PC-9 (cell line): Measurements from ENCODE around the gene ACSL3. TPM values are rescaled to one million over a fixed set of nuclear protein-coding genes. Genes with fewer than 3 reads are reported as not detected.

Experiments
- BruUV-seq: library from RNA; stranded (reverse); fragments of 400-500 nt; replicated peaks from 2 replicates; lab custom pipeline; 2021; lab: Mats Ljungman, UMichigan
- CTCF ChIA-PET: fragments of 300-600 bp; sonication (Branson Sonifier 250); formaldehyde crosslinking; loops from one replicate; lab custom pipeline; 2022; ENCODE audit warnings: antibody characterized with exemption; lab: Charles Lee
- POLR2A ChIA-PET: fragments of 300-600 bp; sonication (Branson Sonifier 250); formaldehyde crosslinking; loops from one replicate; lab custom pipeline; 2022; ENCODE audit warnings: antibody characterized with exemption; ENCODE audit not compliant: unreplicated experiment; lab: Charles Lee
- DNase-seq, 2 experiments: peaks; one replicate each; pipeline versions ENCODE4 v3.0.0 to v3.0.0-alpha.2; 2015 to 2022; ENCODE audit warnings: mixed read lengths in 1 of 2
- H2AFZ ChIP-seq: fragments of 200-600 bp; sonication (generic); 2 replicates; pipeline ENCODE4 v1.8.1; 2017; ENCODE audit warnings: antibody characterized with exemption
- H3F3A ChIP-seq: fragments of 200-600 bp; sonication (generic); 2 replicates; pipeline ENCODE4 v1.8.1; 2017; ENCODE audit warnings: antibody characterized with exemption, mild to moderate bottlenecking, low read depth; ENCODE audit not compliant: insufficient read depth
- H3K27ac ChIP-seq: fragments of 200-600 bp; sonication (generic); 2 replicates; pipeline ENCODE4 v1.6.1; 2016; ENCODE audit warnings: mixed run types
- H3K27me3 ChIP-seq: fragments of 200-600 bp; sonication (generic); 2 replicates; pipeline ENCODE4 v1.6.1; 2016; ENCODE audit warnings: low read depth, mixed run types; ENCODE audit not compliant: insufficient read depth
- H3K36me3 ChIP-seq: fragments of 200-600 bp; sonication (generic); 2 replicates; pipeline ENCODE4 v1.6.1; 2016; ENCODE audit warnings: low read depth, mixed run types
- H3K4me1 ChIP-seq: fragments of 200-600 bp; sonication (generic); replicated peaks from 2 replicates; pipeline ENCODE4 v1.6.1; 2016; ENCODE audit warnings: mixed run types; ENCODE audit not compliant: insufficient read depth
- H3K4me2 ChIP-seq: fragments of 200-600 bp; sonication (generic); 2 replicates; pipeline ENCODE4 v1.6.1; 2017; ENCODE audit warnings: mixed run types
- H3K4me3 ChIP-seq: fragments of 200-600 bp; sonication (generic); 2 replicates; pipeline ENCODE4 v1.6.1; 2016; ENCODE audit warnings: mixed run types
- H3K79me2 ChIP-seq: fragments of 200-600 bp; sonication (generic); 2 replicates; pipeline ENCODE4 v1.6.1; 2017; ENCODE audit warnings: low read depth, mixed run types
- H3K9me2 ChIP-seq: fragments of 200-600 bp; sonication (generic); 2 replicates; pipeline ENCODE4 v1.8.1; 2017; ENCODE audit warnings: mild to moderate bottlenecking; ENCODE audit not compliant: insufficient read depth
- H3K9me3 ChIP-seq: fragments of 200-600 bp; sonication (generic); 2 replicates; pipeline ENCODE4 v1.8.1; 2016; ENCODE audit warnings: low read depth; ENCODE audit not compliant: insufficient read depth
- H4K20me1 ChIP-seq: fragments of 200-600 bp; sonication (generic); 2 replicates; pipeline ENCODE4 v1.8.1; 2017; ENCODE audit not compliant: insufficient read depth
- EZH2 ChIP-seq: fragments of 200-600 bp; sonication (generic); IDR thresholded peaks from 2 replicates; pipeline ENCODE4 v1.8.0; 2017; ENCODE audit warnings: antibody characterized with exemption, low read depth
- intact Hi-C: fragments of 100-400 bp; cut with micrococcal nuclease; formaldehyde crosslinking; loops from one replicate; pipeline ENCODE4 v1.10.0; 2022; ENCODE audit not compliant: unreplicated experiment
- total RNA-seq: library from RNA; stranded (reverse); gene quantifications from 2 replicates; pipeline ENCODE4 v1.2.3, GENCODE V29; 2021
- TF ChIP-seq, protein P1 (sequence below): fragments of 200-600 bp; sonication (generic); conservative IDR thresholded peaks from 2 replicates; pipeline ENCODE4 v1.6.1; 2017; ENCODE audit warnings: mixed run types, antibody characterized with exemption, mild to moderate bottlenecking, moderate library complexity

Gene ACSL3
- total RNA-seq, 1 experiment from 2014 or later, result 446 TPM

DNA sequence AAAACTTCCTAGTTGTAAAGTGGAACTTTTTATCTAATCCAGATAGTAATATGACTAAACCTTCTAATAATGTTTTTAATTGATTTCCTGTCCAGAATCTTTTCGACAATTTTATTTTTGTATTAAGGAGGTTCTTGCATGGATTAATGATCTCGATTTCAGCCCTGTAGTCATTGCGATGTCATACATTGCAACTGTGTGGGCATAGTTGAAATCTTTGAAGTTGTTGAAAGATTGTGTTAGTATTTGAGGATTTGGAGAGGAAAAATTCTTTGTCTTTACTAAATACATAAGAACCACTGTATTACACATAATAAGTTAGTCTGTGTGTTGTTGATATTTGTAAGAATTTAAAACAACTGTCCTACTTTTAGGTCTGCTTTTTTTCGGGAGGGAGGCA lies 31.1 kb downstream of the ACSL3 start:
- no peak for TF ChIP-seq EZH2
- TF ChIP-seq, protein P1, sequence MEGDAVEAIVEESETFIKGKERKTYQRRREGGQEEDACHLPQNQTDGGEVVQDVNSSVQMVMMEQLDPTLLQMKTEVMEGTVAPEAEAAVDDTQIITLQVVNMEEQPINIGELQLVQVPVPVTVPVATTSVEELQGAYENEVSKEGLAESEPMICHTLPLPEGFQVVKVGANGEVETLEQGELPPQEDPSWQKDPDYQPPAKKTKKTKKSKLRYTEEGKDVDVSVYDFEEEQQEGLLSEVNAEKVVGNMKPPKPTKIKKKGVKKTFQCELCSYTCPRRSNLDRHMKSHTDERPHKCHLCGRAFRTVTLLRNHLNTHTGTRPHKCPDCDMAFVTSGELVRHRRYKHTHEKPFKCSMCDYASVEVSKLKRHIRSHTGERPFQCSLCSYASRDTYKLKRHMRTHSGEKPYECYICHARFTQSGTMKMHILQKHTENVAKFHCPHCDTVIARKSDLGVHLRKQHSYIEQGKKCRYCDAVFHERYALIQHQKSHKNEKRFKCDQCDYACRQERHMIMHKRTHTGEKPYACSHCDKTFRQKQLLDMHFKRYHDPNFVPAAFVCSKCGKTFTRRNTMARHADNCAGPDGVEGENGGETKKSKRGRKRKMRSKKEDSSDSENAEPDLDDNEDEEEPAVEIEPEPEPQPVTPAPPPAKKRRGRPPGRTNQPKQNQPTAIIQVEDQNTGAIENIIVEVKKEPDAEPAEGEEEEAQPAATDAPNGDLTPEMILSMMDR, result no peak
- Histone ChIP-seq H3K9me3 (no peaks in the 10 kb centered on the region), H3K9me2 (no peaks in the 10 kb centered on the region), H3K27ac (peak overlapping the region; percentile 42), H3K4me3 (peak overlapping the region; percentile 0; the same call in 1 of the 2 replicates), H3K4me1 (peaks cover 34% of the 10 kb centered on the region), H2AFZ (no peak overlapping the region), H3K27me3 (no peaks in the 10 kb centered on the region), H3K36me3 (peaks cover 54% of the 10 kb centered on the region), H3K79me2 (peaks cover 84% of the 10 kb centered on the region), H4K20me1 (peaks cover 77% of the 10 kb centered on the region), H3F3A (peaks cover 63% of the 10 kb centered on the region), H3K4me2 (peak overlapping the region; percentile 9; the same call in 1 of the 2 replicates)
- no peak for DNase-seq
- ChIA-PET CTCF (interaction anchor here (0.6 kb wide), 2 partner anchors 63 to 94 kb away, joined by 4 to 8 read pairs; no protein-coding TSS in a partner anchor), POLR2A (no interaction called here)
- no TSS peak for BruUV-seq
- intact Hi-C loops, result no loop called here

DNA sequence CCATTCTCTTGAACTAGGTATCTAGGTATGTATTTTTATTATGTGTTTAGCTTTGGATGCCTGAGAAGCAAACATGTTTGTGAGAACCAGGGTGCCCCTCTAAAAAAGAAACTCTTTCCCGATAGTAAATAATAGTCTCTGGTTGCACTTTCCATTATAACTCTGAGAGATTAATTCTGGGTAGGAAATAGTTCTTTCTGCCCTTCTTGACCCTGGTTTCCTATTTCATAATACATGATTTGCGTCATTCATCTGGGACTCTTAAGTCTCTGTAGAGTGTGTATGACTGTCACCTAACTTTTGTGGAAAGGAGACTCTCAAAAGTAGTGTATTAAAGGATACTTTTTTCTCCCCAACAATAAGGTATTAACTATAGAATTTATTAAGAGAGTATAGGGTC lies 31.5 kb downstream of the ACSL3 start:
- Histone ChIP-seq H3K36me3 (peaks cover 49% of the 10 kb centered on the region), H3F3A (peaks cover 59% of the 10 kb centered on the region), H3K79me2 (peaks cover 79% of the 10 kb centered on the region), H3K4me3 (peak overlapping the region; percentile 0; the same call in 1 of the 2 replicates), H3K27ac (peak overlapping the region; percentile 42), H3K27me3 (no peaks in the 10 kb centered on the region), H2AFZ (no peak overlapping the region), H3K4me2 (peak overlapping the region; percentile 9; the same call in 1 of the 2 replicates), H3K9me3 (no peaks in the 10 kb centered on the region), H3K9me2 (no peaks in the 10 kb centered on the region), H4K20me1 (peaks cover 73% of the 10 kb centered on the region), H3K4me1 (peaks cover 33% of the 10 kb centered on the region)
- CTCF ChIA-PET, result no interaction called here
- POLR2A ChIA-PET, result no interaction called here
- TF ChIP-seq, protein P1, result no peak
- BruUV-seq, result no TSS peak
- intact Hi-C loops, result no loop called here
- DNase-seq, result peak in 1 of 2 experiments; percentile 56

DNA sequence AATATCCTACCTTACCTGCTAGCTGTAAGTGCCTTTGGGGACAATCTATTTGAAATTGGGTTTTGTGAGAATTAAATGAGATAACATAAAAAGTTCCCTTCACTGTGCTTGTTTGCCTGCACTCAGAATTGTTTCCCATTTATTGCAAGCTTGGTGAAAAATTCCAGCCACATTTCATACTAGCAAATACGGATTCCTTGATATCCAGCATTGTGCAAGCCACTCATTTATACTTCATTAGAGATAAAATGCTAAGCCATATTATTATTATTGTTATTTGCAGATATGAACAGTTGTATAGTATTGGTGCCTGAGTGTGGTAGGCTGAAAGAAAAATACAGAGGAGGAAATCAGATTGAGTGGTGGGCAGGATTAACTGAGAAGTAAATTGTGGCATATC lies 31.9 kb downstream of the ACSL3 start:
- DNase-seq, result no peak
- Histone ChIP-seq H4K20me1 (peaks cover 70% of the 10 kb centered on the region), H3K4me3 (no peak overlapping the region), H3K27ac (peak overlapping the region; percentile 42), H3K4me1 (peaks cover 31% of the 10 kb centered on the region), H3K9me2 (no peaks in the 10 kb centered on the region), H3K9me3 (no peaks in the 10 kb centered on the region), H3K27me3 (no peaks in the 10 kb centered on the region), H3K36me3 (peaks cover 47% of the 10 kb centered on the region), H3F3A (peaks cover 55% of the 10 kb centered on the region), H3K4me2 (no peak overlapping the region), H2AFZ (no peak overlapping the region), H3K79me2 (peaks cover 76% of the 10 kb centered on the region)
- ChIA-PET CTCF (no interaction called here), POLR2A (no interaction called here)
- no peak for TF ChIP-seq EZH2
- TF ChIP-seq, protein P1, result no peak
- BruUV-seq, result no TSS peak
- intact Hi-C loops, result no loop called here
